Neutrophil (primary cell): ENCODE measurements around the gene SLFNL1.

Source experiments
- H3K27ac ChIP-seq: fragments of 200-600 bp; sonication (generic); 2 replicates; pipeline ENCODE4 v1.5.1; 2016; ENCODE audit warnings: mild to moderate bottlenecking, moderate library complexity
- H3K27me3 ChIP-seq: fragments of 200-600 bp; sonication (generic); 2 replicates; pipeline ENCODE4 v1.6.0; 2016; ENCODE audit warnings: mild to moderate bottlenecking
- H3K36me3 ChIP-seq: fragments of 200-600 bp; sonication (generic); 2 replicates; pipeline ENCODE4 v1.5.1; 2017
- H3K4me1 ChIP-seq, 2 experiments: fragments of 200-600 bp in 1 of 2; sonication (generic) in 1 of 2; 1 replicate in 1 of 2; 2 replicates in 1 of 2; pipeline versions ENCODE4 v1.5.1 to v1.6.1; 2013 to 2016; ENCODE audit warnings: low read depth in 1 of 2, low read length in 1 of 2, mild to moderate bottlenecking in 1 of 2, moderate library complexity in 1 of 2; ENCODE audit not compliant: control insufficient read depth in 1 of 2, insufficient read depth in 1 of 2
- H3K4me3 ChIP-seq, 2 experiments: fragments of 200-600 bp in 1 of 2; sonication (generic) in 1 of 2; 1 replicate in 1 of 2; 2 replicates in 1 of 2; pipeline ENCODE4 v1.5.1; 2013 to 2016; ENCODE audit warnings: low read depth in 1 of 2, low read length in 1 of 2, mild to moderate bottlenecking in 1 of 2, moderate library complexity in 1 of 2
- H3K9me3 ChIP-seq: fragments of 200-600 bp; sonication (generic); 2 replicates; pipeline ENCODE4 v1.5.1; 2016
- CTCF ChIP-seq: fragments of 200-600 bp; sonication (generic); IDR thresholded peaks from 2 replicates; pipeline ENCODE4 v1.5.1; 2016; ENCODE audit warnings: antibody characterized with exemption

SLFNL1 gene

GRCh38 chr1:40973912-40974311 is 47.6 kb downstream of the SLFNL1 start:
- H3K9me3 ChIP-seq = no peaks in the 10 kb centered on the region
- no peaks in the 10 kb centered on the region for H3K27me3 ChIP-seq
- H3K4me1 ChIP-seq = peaks cover 0 to 1% of the 10 kb centered on the region in 2 experiments
- H3K27ac ChIP-seq = no peak overlapping the region
- H3K4me3 ChIP-seq = no peak overlapping the region
- H3K36me3 ChIP-seq = no peaks in the 10 kb centered on the region
- TF ChIP-seq CTCF = no peak

- H3K4me3 ChIP-seq = no peak overlapping the region
- H3K27me3 ChIP-seq = no peaks in the 10 kb centered on the region
- no peaks in the 10 kb centered on the region for H3K36me3 ChIP-seq
- H3K27ac ChIP-seq = no peak overlapping the region
- H3K9me3 ChIP-seq = no peaks in the 10 kb centered on the region
- TF ChIP-seq CTCF = no peak
- no peaks in the 10 kb centered on the region for H3K4me1 ChIP-seq
Observed at GRCh38 chr1:40971966-40972365, 49.6 kb downstream of the SLFNL1 start.

GRCh38 chr1:40969445-40969844 is 52.1 kb downstream of the SLFNL1 start:
- no peaks in the 10 kb centered on the region for H3K36me3 ChIP-seq
- TF ChIP-seq CTCF = no peak

GRCh38 chr1:40966417-40966816 is 55.1 kb downstream of the SLFNL1 start:
- Histone ChIP-seq H3K27ac (no peak overlapping the region), H3K4me1 (no peaks in the 10 kb centered on the region), H3K27me3 (no peaks in the 10 kb centered on the region), H3K4me3 (no peak overlapping the region), H3K9me3 (no peaks in the 10 kb centered on the region), H3K36me3 (no peaks in the 10 kb centered on the region)
- TF ChIP-seq CTCF = no peak

More at GRCh38 chr1:40969445-40969844, 52.1 kb downstream of the SLFNL1 start:
- Histone ChIP-seq H3K27ac (no peak overlapping the region), H3K4me3 (no peak overlapping the region), H3K9me3 (no peaks in the 10 kb centered on the region), H3K4me1 (no peaks in the 10 kb centered on the region), H3K27me3 (no peaks in the 10 kb centered on the region)
